ENCODE data around the gene PLCH2. TPM values are rescaled to one million over a fixed set of nuclear protein-coding genes. Genes with fewer than 3 reads are reported as not detected.

The PLCH2 gene
- total RNA-seq, 2 experiments from 2014 or later: 1.4 to 2.2 TPM

- intact Hi-C loops (cut with micrococcal nuclease; ENCODE audit: unreplicated experiment): loop anchor here (2.0 kb wide), 1 partner anchor 28 kb away; no protein-coding TSS in a partner anchor
- TF ChIP-seq CTCF (conservative IDR thresholded peaks at IDR 0.05; ENCODE audit: low read length): no peak
- TF ChIP-seq EZH2phosphoT487 (IDR thresholded peaks at IDR 0.05; ENCODE audit: borderline replicate concordance, low read depth, low read length): no peak
- no TSS peak for BruUV-seq (replicated peaks)
- Histone ChIP-seq H2AFZ (ENCODE audit: low read length) (no peak overlapping the region), H3K4me3 (ENCODE audit: low read depth, low read length, poor library complexity, severe bottlenecking) (no peak overlapping the region), H3K9me3 (ENCODE audit: low read length) (no peaks in the 10 kb centered on the region), H4K20me1 (ENCODE audit: insufficient read depth, low read length) (no peaks in the 10 kb centered on the region), H3K9me2 (ENCODE audit: insufficient read depth, low read length) (no peaks in the 10 kb centered on the region), H3K4me2 (ENCODE audit: low read length) (peak overlapping the region; percentile 77), H3K36me3 (ENCODE audit: insufficient read depth, low read length) (no peaks in the 10 kb centered on the region), H3K79me2 (ENCODE audit: insufficient read depth, low read depth, low read length) (no peaks in the 10 kb centered on the region), H3K4me1 (ENCODE audit: insufficient read depth, low read length, poor library complexity, severe bottlenecking) (peaks cover 87% of the 10 kb centered on the region), H3K27ac (ENCODE audit: low read depth, low read length, poor library complexity, severe bottlenecking) (peak overlapping the region; percentile 61)
- DNase-seq (ENCODE audit: low spot score): peak; percentile 46
- POLR2A ChIA-PET: no interaction called here
- CTCF ChIA-PET (ENCODE audit: unreplicated experiment): interaction anchor here (0.6 kb wide), 1 partner anchor 84 kb away, joined by 3 read pairs; no protein-coding TSS in a partner anchor
Observed at GRCh38 chr1:2495026-2495425, 18.9 kb downstream of the PLCH2 start.

GRCh38 chr1:2495546-2495945 is 19.5 kb downstream of the PLCH2 start:
- H2AFZ ChIP-seq (ENCODE audit: low read length): peak overlapping the region; percentile 11; the same call in 1 of the 2 replicates
- no peaks in the 10 kb centered on the region for H3K9me2 ChIP-seq (ENCODE audit: insufficient read depth, low read length)
- no TSS peak for BruUV-seq (replicated peaks)
- TF ChIP-seq CTCF (conservative IDR thresholded peaks at IDR 0.05; ENCODE audit: low read length) (no peak), EZH2phosphoT487 (IDR thresholded peaks at IDR 0.05; ENCODE audit: borderline replicate concordance, low read depth, low read length) (no peak)
- no peak overlapping the region for H3K4me3 ChIP-seq (ENCODE audit: low read depth, low read length, poor library complexity, severe bottlenecking)
- peak overlapping the region; percentile 77 for H3K4me2 ChIP-seq (ENCODE audit: low read length)
- peaks cover 92% of the 10 kb centered on the region for H3K4me1 ChIP-seq (ENCODE audit: insufficient read depth, low read length, poor library complexity, severe bottlenecking)
- H3K9me3 ChIP-seq (ENCODE audit: low read length): no peaks in the 10 kb centered on the region
- ChIA-PET POLR2A (no interaction called here), CTCF (ENCODE audit: unreplicated experiment) (no interaction called here)
- peak overlapping the region; percentile 61 for H3K27ac ChIP-seq (ENCODE audit: low read depth, low read length, poor library complexity, severe bottlenecking)
- H4K20me1 ChIP-seq (ENCODE audit: insufficient read depth, low read length): no peaks in the 10 kb centered on the region
- intact Hi-C loops (cut with micrococcal nuclease; ENCODE audit: unreplicated experiment): loop anchor here (2.0 kb wide), 1 partner anchor 29 kb away; no protein-coding TSS in a partner anchor
- H3K79me2 ChIP-seq (ENCODE audit: insufficient read depth, low read depth, low read length): no peaks in the 10 kb centered on the region
- no peaks in the 10 kb centered on the region for H3K36me3 ChIP-seq (ENCODE audit: insufficient read depth, low read length)
- DNase-seq (ENCODE audit: low spot score): peak; percentile 49

GRCh38 chr1:2496087-2496622 is 20.1 kb downstream of the PLCH2 start:
- H3K4me1 ChIP-seq (ENCODE audit: insufficient read depth, low read length, poor library complexity, severe bottlenecking): peaks cover 92% of the 10 kb centered on the region
- H3K36me3 ChIP-seq (ENCODE audit: insufficient read depth, low read length): no peaks in the 10 kb centered on the region
- H3K79me2 ChIP-seq (ENCODE audit: insufficient read depth, low read depth, low read length): no peaks in the 10 kb centered on the region
- peak overlapping the region; percentile 77 for H3K4me2 ChIP-seq (ENCODE audit: low read length)
- H3K27ac ChIP-seq (ENCODE audit: low read depth, low read length, poor library complexity, severe bottlenecking): peak overlapping the region; percentile 61
- TF ChIP-seq EZH2phosphoT487 (IDR thresholded peaks at IDR 0.05; ENCODE audit: borderline replicate concordance, low read depth, low read length) (no peak), CTCF (conservative IDR thresholded peaks at IDR 0.05; ENCODE audit: low read length) (no peak)
- BruUV-seq (replicated peaks): no TSS peak
- ChIA-PET CTCF (ENCODE audit: unreplicated experiment) (no interaction called here), POLR2A (no interaction called here)
- no peaks in the 10 kb centered on the region for H3K9me2 ChIP-seq (ENCODE audit: insufficient read depth, low read length)
- DNase-seq (ENCODE audit: low spot score): peak; percentile 95
- intact Hi-C loops (cut with micrococcal nuclease; ENCODE audit: unreplicated experiment): loop anchor here (1.0 kb wide), 2 partner anchors 50 to 83 kb away; no protein-coding TSS in a partner anchor
- H2AFZ ChIP-seq (ENCODE audit: low read length): peak overlapping the region; percentile 11; the same call in 1 of the 2 replicates
- no peaks in the 10 kb centered on the region for H4K20me1 ChIP-seq (ENCODE audit: insufficient read depth, low read length)
- H3K9me3 ChIP-seq (ENCODE audit: low read length): no peaks in the 10 kb centered on the region
- peak overlapping the region; percentile 30 for H3K4me3 ChIP-seq (ENCODE audit: low read depth, low read length, poor library complexity, severe bottlenecking)
